Epithelial cell of esophagus (primary cell): Measurements from ENCODE around the gene PMPCA.

Experiments
- DNase-seq: peaks from one replicate; pipeline ENCODE4 v3.0.0; 2010; ENCODE audit warnings: low read depth
- H3K4me3 ChIP-seq: 2 replicates; pipeline ENCODE4 v1.5.1; 2011; ENCODE audit warnings: mild to moderate bottlenecking, low read length, control low read depth
- TF ChIP-seq, protein P1 (sequence below): IDR thresholded peaks from 2 replicates; pipeline ENCODE4 v1.5.1; 2011; ENCODE audit warnings: low read depth, mild to moderate bottlenecking, low read length, control low read depth, inconsistent platforms; ENCODE audit not compliant: insufficient read depth; ENCODE audit errors: missing control alignments

Gene PMPCA

DNA sequence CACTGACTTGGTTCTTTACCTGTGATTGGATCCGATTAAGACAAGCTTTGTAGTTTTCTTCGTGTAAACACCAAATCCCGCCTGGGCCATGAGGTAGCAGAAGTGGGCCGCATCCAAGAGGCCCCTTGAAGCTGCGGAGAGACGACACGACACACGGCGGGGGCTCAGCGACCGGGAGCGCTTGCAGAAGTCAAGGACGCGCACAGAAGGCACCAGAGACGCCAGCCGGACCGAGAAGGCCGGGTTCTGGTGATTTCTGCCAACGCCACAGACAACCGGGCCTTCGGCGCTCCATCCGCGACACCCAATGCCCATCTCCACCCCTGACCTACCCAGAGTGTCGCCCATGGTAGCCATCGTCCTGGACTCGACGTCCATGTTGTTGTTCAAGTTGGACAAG lies 49.0 kb downstream of the PMPCA start:
- TF ChIP-seq, protein P1, sequence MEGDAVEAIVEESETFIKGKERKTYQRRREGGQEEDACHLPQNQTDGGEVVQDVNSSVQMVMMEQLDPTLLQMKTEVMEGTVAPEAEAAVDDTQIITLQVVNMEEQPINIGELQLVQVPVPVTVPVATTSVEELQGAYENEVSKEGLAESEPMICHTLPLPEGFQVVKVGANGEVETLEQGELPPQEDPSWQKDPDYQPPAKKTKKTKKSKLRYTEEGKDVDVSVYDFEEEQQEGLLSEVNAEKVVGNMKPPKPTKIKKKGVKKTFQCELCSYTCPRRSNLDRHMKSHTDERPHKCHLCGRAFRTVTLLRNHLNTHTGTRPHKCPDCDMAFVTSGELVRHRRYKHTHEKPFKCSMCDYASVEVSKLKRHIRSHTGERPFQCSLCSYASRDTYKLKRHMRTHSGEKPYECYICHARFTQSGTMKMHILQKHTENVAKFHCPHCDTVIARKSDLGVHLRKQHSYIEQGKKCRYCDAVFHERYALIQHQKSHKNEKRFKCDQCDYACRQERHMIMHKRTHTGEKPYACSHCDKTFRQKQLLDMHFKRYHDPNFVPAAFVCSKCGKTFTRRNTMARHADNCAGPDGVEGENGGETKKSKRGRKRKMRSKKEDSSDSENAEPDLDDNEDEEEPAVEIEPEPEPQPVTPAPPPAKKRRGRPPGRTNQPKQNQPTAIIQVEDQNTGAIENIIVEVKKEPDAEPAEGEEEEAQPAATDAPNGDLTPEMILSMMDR = no peak
- no peak overlapping the region for H3K4me3 ChIP-seq
- DNase-seq = no peak

DNA sequence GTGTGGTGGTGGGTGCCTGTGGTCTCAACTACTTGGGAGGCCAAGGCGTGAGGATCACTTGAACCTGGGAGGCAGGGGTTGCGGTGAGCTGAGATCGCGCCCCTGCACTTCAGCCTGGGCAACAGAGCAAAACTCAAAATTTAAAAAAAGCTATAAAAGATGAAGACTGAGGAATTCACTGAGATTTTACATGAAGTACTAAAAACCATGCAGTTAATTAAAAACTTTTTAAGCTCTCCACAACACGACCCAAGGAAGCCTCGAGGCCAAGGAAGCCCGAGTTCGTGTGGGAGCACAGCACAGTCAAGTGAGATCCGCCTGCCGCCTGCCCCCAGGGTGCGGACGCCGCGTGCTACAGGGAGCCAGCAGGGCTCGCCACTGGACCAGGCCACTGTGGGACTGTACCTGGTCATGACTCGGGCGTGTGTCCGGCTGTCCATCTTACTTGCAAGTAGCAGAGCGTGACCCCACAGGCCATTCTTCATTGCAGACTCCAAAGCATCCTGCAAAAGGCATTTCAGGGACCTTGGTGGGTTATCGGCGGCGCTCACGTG lies 50.4 kb downstream of the PMPCA start:
- no peak for DNase-seq
- H3K4me3 ChIP-seq = no peak overlapping the region
- TF ChIP-seq, protein P1 = no peak

DNA sequence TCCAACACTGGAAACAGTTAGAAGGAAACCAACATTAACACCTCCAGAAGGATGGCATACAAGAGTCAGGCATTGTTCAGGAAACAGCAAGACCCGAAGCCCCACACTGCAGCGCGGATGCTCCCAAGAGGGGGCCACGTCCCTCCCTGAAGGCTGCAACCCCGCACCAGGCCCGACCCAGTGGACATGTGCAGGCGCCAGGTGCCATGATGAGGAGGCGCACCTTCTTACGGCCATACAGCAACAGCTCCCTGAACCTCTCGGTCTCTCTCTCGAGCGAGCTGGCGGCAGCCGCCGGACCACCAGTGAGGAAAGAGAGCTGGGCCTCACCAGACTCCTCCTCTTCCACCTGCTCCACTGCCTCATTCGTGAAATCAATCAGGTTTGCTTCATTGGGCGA lies 52.2 kb downstream of the PMPCA start:
- no peak overlapping the region for H3K4me3 ChIP-seq
- TF ChIP-seq, protein P1 = no peak
- no peak for DNase-seq

DNA sequence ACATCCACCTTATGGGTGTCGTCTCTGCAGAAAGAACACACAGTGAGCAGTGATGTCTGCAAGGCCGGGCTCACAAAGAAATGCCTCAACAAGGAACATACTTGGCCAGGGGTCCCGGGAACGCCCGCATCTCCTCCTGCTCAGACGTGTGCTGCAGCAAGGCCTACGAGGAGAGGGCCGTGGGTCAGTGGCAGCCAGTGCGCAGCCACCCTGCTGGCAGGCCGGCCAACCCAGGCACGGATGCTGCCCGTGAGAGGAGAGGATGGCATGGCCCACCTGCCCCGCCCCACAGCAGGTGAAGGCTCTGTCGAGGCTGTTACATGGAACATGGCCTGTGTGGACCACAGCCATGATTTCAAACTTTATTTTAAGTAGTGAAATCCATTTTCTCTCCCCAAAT lies 53.1 kb downstream of the PMPCA start:
- no peak overlapping the region for H3K4me3 ChIP-seq
- TF ChIP-seq, protein P1 = no peak
- DNase-seq = no peak

DNA sequence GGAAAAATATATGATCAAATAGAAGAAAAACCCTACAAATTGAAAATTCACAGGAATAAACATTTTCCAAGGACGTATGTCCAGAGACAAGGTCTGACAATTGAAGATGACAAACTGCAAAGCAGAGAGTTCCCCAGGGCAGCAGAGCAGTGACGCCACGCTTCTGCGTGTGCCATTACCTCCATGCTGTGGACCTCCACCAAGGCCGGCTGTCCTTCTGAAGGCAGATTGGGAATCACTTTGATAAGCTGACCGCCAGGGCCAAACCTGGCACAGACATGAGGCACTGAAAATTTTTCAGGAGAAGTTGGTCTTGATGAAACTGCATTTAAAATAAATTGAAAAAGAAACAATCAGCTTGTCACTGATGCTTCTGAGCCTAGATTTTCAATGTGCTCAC lies 53.8 kb downstream of the PMPCA start:
- no peak for DNase-seq
- no peak overlapping the region for H3K4me3 ChIP-seq
- TF ChIP-seq, protein P1 = no peak

DNA sequence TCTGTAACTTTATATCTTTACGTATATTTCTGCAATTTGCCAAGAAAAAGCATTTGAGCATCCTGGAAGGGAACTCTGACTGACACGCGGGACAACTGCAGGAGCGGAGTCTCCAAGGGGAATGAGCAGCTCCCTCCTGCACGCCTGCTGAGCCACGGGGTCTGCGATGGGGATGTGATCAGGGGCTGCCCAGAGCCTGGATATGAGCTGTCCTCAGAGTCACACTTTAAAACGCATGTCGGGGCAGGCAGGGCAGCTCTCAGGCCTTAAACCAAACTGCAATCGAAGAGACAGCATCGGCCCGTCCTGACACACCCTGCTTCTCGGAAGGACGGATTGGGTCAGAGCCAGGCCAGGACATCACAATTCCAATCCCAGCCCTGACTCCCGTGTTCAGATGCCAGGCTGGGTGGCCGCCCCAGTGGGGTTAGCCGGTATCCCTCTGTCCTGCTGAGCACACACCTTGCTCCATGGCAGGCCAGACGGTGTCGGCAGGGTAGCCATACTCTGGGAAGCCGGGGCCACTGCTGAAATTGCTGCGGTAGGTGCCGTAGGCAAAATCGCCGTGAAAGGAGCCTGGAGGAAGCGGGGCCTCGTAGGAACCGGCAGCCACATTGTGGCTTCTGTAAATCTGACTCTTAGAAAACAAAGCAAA lies 55.2 kb downstream of the PMPCA start:
- TF ChIP-seq, protein P1 = no peak
- no peak overlapping the region for H3K4me3 ChIP-seq
- DNase-seq = no peak

DNA sequence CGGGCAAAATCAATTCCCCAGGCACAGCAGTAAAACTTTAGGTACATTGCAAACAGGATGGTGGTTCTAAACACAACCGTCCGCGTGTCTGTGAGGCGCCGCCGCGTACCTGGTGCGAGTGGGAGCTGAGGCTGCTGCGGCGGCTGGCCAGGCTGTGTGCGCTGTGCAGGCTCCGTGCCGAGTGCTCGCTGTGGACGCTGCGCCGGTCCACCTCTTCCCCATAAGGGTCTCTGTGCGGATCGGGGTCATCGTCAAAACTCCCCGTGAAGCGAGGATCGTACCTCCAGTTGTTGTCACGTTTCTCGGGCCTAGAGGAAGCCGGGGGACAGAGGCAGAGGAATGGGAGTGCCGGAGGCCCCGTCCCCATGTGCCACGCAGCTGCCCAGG lies 55.7 kb downstream of the PMPCA start:
- DNase-seq = no peak
- TF ChIP-seq, protein P1 = no peak
- H3K4me3 ChIP-seq = no peak overlapping the region
